BE2C (cell line): ENCODE results near the gene ZNF100.
"Not testable (repeated sequence)": the region's sequence is repeated elsewhere in the genome, so short reads cannot be mapped to it uniquely, and the experiment has no call there.

Experiments
- DNase-seq: peaks from one replicate; pipeline ENCODE4 v3.0.0-alpha.2; 2020
- H3K27me3 ChIP-seq: fragments of 250-450 bp; sonication (Bioruptor Pico); 2 replicates; pipeline ENCODE4 v1.5.1; 2020; ENCODE audit warnings: mild to moderate bottlenecking
- H3K36me3 ChIP-seq: fragments of 250-450 bp; sonication (Bioruptor Pico); 2 replicates; pipeline ENCODE4 v1.5.1; 2020; ENCODE audit warnings: mild to moderate bottlenecking
- H3K4me1 ChIP-seq: fragments of 250-450 bp; sonication (Bioruptor Pico); 2 replicates; pipeline ENCODE4 v1.5.1; 2020
- H3K4me3 ChIP-seq: 2 replicates; pipeline ENCODE4 v1.5.1; 2011; ENCODE audit warnings: low read depth, low read length
- H3K9me3 ChIP-seq: fragments of 250-450 bp; sonication (Bioruptor Pico); 2 replicates; pipeline ENCODE4 v1.5.1; 2020
- CTCF ChIP-seq: IDR thresholded peaks from 2 replicates; pipeline ENCODE4 v1.5.1; 2012; ENCODE audit warnings: mild to moderate bottlenecking, low read depth, low read length

Gene ZNF100

GRCh38 chr19:21674454-21674853, 92.9 kb downstream of the ZNF100 start:
- Histone ChIP-seq H3K36me3 (no peaks in the 10 kb centered on the region), H3K9me3 (no peaks in the 10 kb centered on the region), H3K4me1 (no peaks in the 10 kb centered on the region), H3K4me3 (no peak overlapping the region), H3K27me3 (no peaks in the 10 kb centered on the region)
- DNase-seq = no peak
- TF ChIP-seq CTCF = no peak

GRCh38 chr19:21673479-21673878, 93.9 kb downstream of the ZNF100 start:
- not testable (repeated sequence) for H3K36me3 ChIP-seq, H3K9me3 ChIP-seq, H3K4me1 ChIP-seq, H3K27me3 ChIP-seq, DNase-seq, H3K4me3 ChIP-seq
